Measurements from ENCODE around the gene AFP.

The AFP gene

GRCh38 chr4:73459048-73459421 is 23.0 kb downstream of the AFP start:
- no peaks in the 10 kb centered on the region for H3F3A ChIP-seq (ENCODE audit: insufficient read depth)
- H3K4me3 ChIP-seq (ENCODE audit: insufficient read depth, low read length, poor library complexity, severe bottlenecking) = no peak overlapping the region
- H3K4me2 ChIP-seq (ENCODE audit: low read depth, low read length, poor library complexity, severe bottlenecking) = no peak overlapping the region
- H3K27ac ChIP-seq (ENCODE audit: low read depth, low read length) = no peak overlapping the region
- no peaks in the 10 kb centered on the region for H3K9me3 ChIP-seq (ENCODE audit: insufficient read depth, low read length)
- TF ChIP-seq CTCF (IDR thresholded peaks at IDR 0.05; ENCODE audit: insufficient read depth, low read length, poor library complexity, severe bottlenecking) = no peak
- TF ChIP-seq EZH2phosphoT487 (conservative IDR thresholded peaks at IDR 0.05; ENCODE audit: low read length) = no peak
- no peaks in the 10 kb centered on the region for H3K9me2 ChIP-seq (replicated peaks; ENCODE audit: insufficient read depth, low read length)
- H2AFZ ChIP-seq (ENCODE audit: low read depth, low read length, severe bottlenecking) = no peak overlapping the region
- no peaks in the 10 kb centered on the region for H3K36me3 ChIP-seq (ENCODE audit: low read length)
- no peaks in the 10 kb centered on the region for H4K20me1 ChIP-seq (ENCODE audit: low read depth, low read length)
- no peak overlapping the region for H3K9ac ChIP-seq (ENCODE audit: low read length)
- no peaks in the 10 kb centered on the region for H3K79me2 ChIP-seq (ENCODE audit: insufficient read depth, low read length)
- no peaks in the 10 kb centered on the region for H3K27me3 ChIP-seq (ENCODE audit: low read length)

- Histone ChIP-seq H3K4me3 (ENCODE audit: insufficient read depth, low read length, poor library complexity, severe bottlenecking) (no peak overlapping the region), H3K9me3 (ENCODE audit: insufficient read depth, low read length) (no peaks in the 10 kb centered on the region)
Measured at GRCh38 chr4:73460913-73461522, 25.0 kb downstream of the AFP start.

GRCh38 chr4:73468170-73468569 is 32.1 kb downstream of the AFP start:
- no peak for TF ChIP-seq EZH2phosphoT487 (conservative IDR thresholded peaks at IDR 0.05; ENCODE audit: low read length)
- TF ChIP-seq CTCF (IDR thresholded peaks at IDR 0.05; ENCODE audit: insufficient read depth, low read length, poor library complexity, severe bottlenecking) = no peak
- Histone ChIP-seq H3K36me3 (ENCODE audit: low read length) (no peaks in the 10 kb centered on the region), H4K20me1 (ENCODE audit: low read depth, low read length) (no peaks in the 10 kb centered on the region), H3K9me2 (replicated peaks; ENCODE audit: insufficient read depth, low read length) (no peaks in the 10 kb centered on the region), H2AFZ (ENCODE audit: low read depth, low read length, severe bottlenecking) (no peak overlapping the region), H3K27me3 (ENCODE audit: low read length) (no peaks in the 10 kb centered on the region), H3K9ac (ENCODE audit: low read length) (no peak overlapping the region), H3K9me3 (ENCODE audit: insufficient read depth, low read length) (no peaks in the 10 kb centered on the region), H3K4me2 (ENCODE audit: low read depth, low read length, poor library complexity, severe bottlenecking) (no peak overlapping the region), H3K79me2 (ENCODE audit: insufficient read depth, low read length) (no peaks in the 10 kb centered on the region), H3F3A (ENCODE audit: insufficient read depth) (no peaks in the 10 kb centered on the region), H3K4me3 (ENCODE audit: insufficient read depth, low read length, poor library complexity, severe bottlenecking) (no peak overlapping the region), H3K27ac (ENCODE audit: low read depth, low read length) (no peak overlapping the region)

More at GRCh38 chr4:73460913-73461522, 25.0 kb downstream of the AFP start:
- Histone ChIP-seq H3K36me3 (ENCODE audit: low read length) (no peaks in the 10 kb centered on the region), H3K27ac (ENCODE audit: low read depth, low read length) (no peak overlapping the region), H3K27me3 (ENCODE audit: low read length) (no peaks in the 10 kb centered on the region), H3K4me2 (ENCODE audit: low read depth, low read length, poor library complexity, severe bottlenecking) (no peak overlapping the region), H3K9ac (ENCODE audit: low read length) (no peak overlapping the region), H3K79me2 (ENCODE audit: insufficient read depth, low read length) (no peaks in the 10 kb centered on the region), H3F3A (ENCODE audit: insufficient read depth) (no peaks in the 10 kb centered on the region), H4K20me1 (ENCODE audit: low read depth, low read length) (no peaks in the 10 kb centered on the region), H3K9me2 (replicated peaks; ENCODE audit: insufficient read depth, low read length) (no peaks in the 10 kb centered on the region), H2AFZ (ENCODE audit: low read depth, low read length, severe bottlenecking) (no peak overlapping the region)
- TF ChIP-seq CTCF (IDR thresholded peaks at IDR 0.05; ENCODE audit: insufficient read depth, low read length, poor library complexity, severe bottlenecking) (no peak), EZH2phosphoT487 (conservative IDR thresholded peaks at IDR 0.05; ENCODE audit: low read length) (no peak)
